Natural killer cell treated with Interleukin-12 subunit alpha and Interleukin-12 subunit beta and Interleukin-15 and Interleukin-18, amount 100 ng/mL, for 72 hours (primary cell): ENCODE measurements around the gene DLG2. TPM values are rescaled to one million over a fixed set of nuclear protein-coding genes. Genes with fewer than 3 reads are reported as not detected.
"Not testable (repeated sequence)": the region's sequence is repeated elsewhere in the genome, so short reads cannot be mapped to it uniquely, and the experiment has no call there.

Experiments used
- ATAC-seq, 2 donors: fragments of 150-1000 bp; cut with Tn5 transposase in 1 of 2; sonication (Bioruptor Pico), chemical (Tn5 transposase) in 1 of 2; 2 replicates each; pipeline ENCODE4 v1.10.0; 2021
- DNase-seq: peaks from one replicate; pipeline ENCODE4 v3.0.0; 2022; ENCODE audit warnings: low spot score
- H3K27ac Mint-ChIP-seq, 2 donors: 1 replicate in 1 of 2; 2 replicates in 1 of 2; pipeline ENCODE4 v1.8.0; 2022; ENCODE audit warnings: mixed read lengths in 2 of 2, mild to moderate bottlenecking in 1 of 2, moderate library complexity in 1 of 2
- H3K27me3 Mint-ChIP-seq, 2 donors: 1 replicate in 1 of 2; 2 replicates in 1 of 2; pipeline ENCODE4 v1.8.0; 2022; ENCODE audit warnings: mixed read lengths in 2 of 2
- H3K36me3 Mint-ChIP-seq: one replicate; pipeline ENCODE4 v1.8.0; 2022; ENCODE audit warnings: mixed read lengths
- H3K4me1 Mint-ChIP-seq, 2 donors: 1 replicate in 1 of 2; 2 replicates in 1 of 2; pipeline ENCODE4 v1.8.0; 2022; ENCODE audit warnings: low read depth in 2 of 2, mixed read lengths in 2 of 2, mild to moderate bottlenecking in 1 of 2
- H3K4me3 Mint-ChIP-seq: one replicate; pipeline ENCODE4 v1.8.0; 2022; ENCODE audit warnings: mixed read lengths
- H3K9me3 Mint-ChIP-seq: 2 replicates; pipeline ENCODE4 v1.8.0; 2022; ENCODE audit warnings: mixed read lengths
- total RNA-seq, 2 donors: library from RNA; stranded (reverse); gene quantifications; one replicate each; pipeline ENCODE4 v1.2.3, GENCODE V29; 2022

Gene DLG2
- total RNA-seq, 2 donors from 2014 or later = 1.1 to 1.7 TPM

DNA sequence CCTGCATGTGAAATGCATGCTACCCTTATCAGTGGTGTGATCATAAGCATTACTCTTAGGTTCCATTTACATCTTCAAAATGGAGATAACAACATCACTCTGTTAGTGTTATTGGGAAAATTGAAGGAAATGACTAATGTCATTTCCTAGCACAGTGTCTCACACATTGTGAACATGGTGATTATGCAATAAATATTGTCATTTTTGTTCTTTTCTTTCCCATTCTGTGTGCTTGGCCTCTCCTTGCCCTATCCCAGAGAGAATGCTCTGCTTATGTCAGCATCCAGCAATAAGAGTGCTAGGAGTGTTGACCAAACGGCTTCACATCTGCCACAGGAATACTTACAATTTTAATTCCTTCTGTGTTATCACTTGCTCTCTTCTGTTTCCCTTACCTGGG is 1316.9 kb downstream of the DLG2 start:
- H3K4me1 Mint-ChIP-seq = no peaks in the 10 kb centered on the region
- no peak overlapping the region for H3K4me3 Mint-ChIP-seq
- no peaks in the 10 kb centered on the region for H3K27me3 Mint-ChIP-seq

DNA sequence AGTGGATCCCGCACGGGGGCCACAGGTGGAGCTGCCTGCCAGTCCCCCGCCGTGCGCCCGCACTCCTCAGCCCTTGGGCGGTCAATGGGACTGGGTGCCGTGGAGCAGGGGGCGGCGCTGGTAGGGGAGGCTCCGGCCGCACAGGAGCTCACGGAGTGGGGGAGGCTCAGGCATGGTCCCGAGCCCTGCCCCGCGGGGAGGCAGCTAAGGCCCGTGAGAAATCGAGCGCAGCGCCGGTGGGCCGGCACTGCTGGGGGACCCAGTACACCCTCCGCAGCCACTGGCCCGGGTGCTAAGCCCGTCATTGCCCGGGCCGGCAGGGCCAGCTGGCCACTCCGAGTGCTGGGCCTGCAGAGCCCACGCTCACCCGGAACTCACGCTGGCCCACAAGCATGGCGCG is 1318.7 kb downstream of the DLG2 start:
- not testable (repeated sequence) for H3K27ac Mint-ChIP-seq, H3K27me3 Mint-ChIP-seq, H3K4me3 Mint-ChIP-seq, H3K4me1 Mint-ChIP-seq, ATAC-seq, DNase-seq
- H3K9me3 Mint-ChIP-seq = peaks cover 12% of the 10 kb centered on the region
- H3K36me3 Mint-ChIP-seq = peaks cover 11% of the 10 kb centered on the region

More for the DNA sequence above, 1316.9 kb downstream of the DLG2 start:
- Mint-ChIP-seq H3K27ac (no peak overlapping the region), H3K36me3 (peaks cover 11% of the 10 kb centered on the region), H3K9me3 (peaks cover 9% of the 10 kb centered on the region)
- DNase-seq (no peak), ATAC-seq (no peak)

DNA sequence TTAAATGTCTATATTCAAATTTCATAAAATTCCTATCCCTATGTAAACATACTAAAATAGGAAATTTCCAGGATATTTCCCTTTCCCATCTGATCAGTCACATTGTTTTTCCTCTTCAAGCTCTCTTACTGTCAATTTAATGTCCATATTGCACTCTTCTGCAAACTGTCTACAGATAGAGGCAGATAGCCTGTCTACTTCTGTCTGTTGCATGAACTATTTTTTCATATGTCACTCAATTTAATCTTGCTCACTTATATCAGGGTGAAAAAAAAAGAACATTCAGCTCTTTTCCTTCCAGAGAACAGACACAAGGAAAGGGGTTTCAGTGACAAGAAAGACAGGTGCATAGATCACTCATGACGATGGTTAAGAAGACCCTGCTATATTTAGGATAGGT is 1327.1 kb downstream of the DLG2 start:
- no peak for DNase-seq
- H3K27ac Mint-ChIP-seq = no peak overlapping the region
- no peak for ATAC-seq
- H3K27me3 Mint-ChIP-seq = no peaks in the 10 kb centered on the region
- H3K4me3 Mint-ChIP-seq = no peak overlapping the region
- H3K9me3 Mint-ChIP-seq = peaks cover 11% of the 10 kb centered on the region
- no peaks in the 10 kb centered on the region for H3K4me1 Mint-ChIP-seq
- no peaks in the 10 kb centered on the region for H3K36me3 Mint-ChIP-seq

DNA sequence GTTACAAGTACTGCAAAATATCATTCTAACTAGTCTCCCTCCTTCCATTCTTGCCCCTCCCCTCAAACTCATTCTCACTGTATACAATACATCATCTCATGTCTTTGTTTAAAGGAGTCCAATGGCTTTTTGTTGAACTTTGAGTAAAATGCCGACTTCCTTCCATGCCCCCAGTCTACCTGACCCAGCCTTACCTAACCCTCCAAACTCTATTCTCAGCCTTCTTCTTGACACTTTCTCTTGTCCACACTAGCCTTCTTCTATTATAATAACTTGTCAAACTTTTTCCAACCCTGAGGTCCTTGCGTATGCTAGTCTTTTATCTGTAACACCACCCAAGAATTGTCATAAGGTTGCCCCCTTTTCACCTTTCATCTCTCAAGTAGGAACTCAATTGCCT is 1329.6 kb downstream of the DLG2 start:
- no peak overlapping the region for H3K4me3 Mint-ChIP-seq
- no peak overlapping the region for H3K27ac Mint-ChIP-seq
- peaks cover 8% of the 10 kb centered on the region for H3K9me3 Mint-ChIP-seq
- H3K36me3 Mint-ChIP-seq = no peaks in the 10 kb centered on the region
- H3K4me1 Mint-ChIP-seq = no peaks in the 10 kb centered on the region
- DNase-seq (no peak), ATAC-seq (no peak)
- no peaks in the 10 kb centered on the region for H3K27me3 Mint-ChIP-seq

DNA sequence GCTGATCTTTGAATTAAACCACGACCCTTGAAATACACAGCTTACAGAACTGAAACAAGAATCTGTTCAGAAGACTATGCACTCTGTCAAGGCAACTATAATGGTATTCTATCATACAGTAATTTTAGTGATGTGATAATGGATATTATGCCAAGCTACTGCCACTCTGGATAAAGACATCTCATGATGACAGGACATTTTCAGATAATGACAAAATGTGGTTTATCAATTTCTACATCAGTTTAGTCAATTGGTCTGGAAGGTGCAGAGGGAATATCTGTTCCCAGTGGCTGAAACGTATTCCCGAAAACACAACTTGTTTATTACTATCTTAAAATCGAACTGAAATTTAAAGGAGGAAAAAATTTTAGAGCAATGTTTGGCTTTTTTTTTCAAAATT is 1331.3 kb downstream of the DLG2 start:
- Mint-ChIP-seq H3K9me3 (peaks cover 7% of the 10 kb centered on the region), H3K36me3 (no peaks in the 10 kb centered on the region), H3K4me3 (no peak overlapping the region), H3K27me3 (no peaks in the 10 kb centered on the region), H3K27ac (no peak overlapping the region), H3K4me1 (no peaks in the 10 kb centered on the region)
- no peak for ATAC-seq
- no peak for DNase-seq

DNA sequence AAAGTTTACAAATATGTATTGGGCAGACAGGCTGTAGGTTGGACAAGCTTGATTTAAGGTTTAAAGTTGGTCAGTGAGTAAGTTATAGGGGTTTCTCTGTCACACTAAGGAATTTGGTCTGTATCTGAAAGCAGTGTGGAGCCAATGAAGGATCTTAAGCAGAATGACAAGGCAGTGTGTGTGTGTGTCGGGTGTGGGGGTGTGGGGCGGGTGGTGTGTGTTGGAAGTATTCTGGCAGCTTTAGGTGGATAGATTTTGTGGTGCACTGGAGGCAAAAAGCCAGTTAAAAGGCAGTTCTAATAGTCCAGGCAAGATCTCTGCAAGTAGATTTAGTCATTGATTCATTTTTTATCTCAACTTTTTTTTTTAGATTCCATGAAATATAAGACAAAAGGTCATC is 1334.2 kb downstream of the DLG2 start:
- ATAC-seq (no peak), DNase-seq (no peak)
- no peaks in the 10 kb centered on the region for H3K4me1 Mint-ChIP-seq
- no peaks in the 10 kb centered on the region for H3K36me3 Mint-ChIP-seq
- no peak overlapping the region for H3K4me3 Mint-ChIP-seq
- H3K27ac Mint-ChIP-seq = no peak overlapping the region
- no peaks in the 10 kb centered on the region for H3K27me3 Mint-ChIP-seq
- H3K9me3 Mint-ChIP-seq = peaks cover 9% of the 10 kb centered on the region

DNA sequence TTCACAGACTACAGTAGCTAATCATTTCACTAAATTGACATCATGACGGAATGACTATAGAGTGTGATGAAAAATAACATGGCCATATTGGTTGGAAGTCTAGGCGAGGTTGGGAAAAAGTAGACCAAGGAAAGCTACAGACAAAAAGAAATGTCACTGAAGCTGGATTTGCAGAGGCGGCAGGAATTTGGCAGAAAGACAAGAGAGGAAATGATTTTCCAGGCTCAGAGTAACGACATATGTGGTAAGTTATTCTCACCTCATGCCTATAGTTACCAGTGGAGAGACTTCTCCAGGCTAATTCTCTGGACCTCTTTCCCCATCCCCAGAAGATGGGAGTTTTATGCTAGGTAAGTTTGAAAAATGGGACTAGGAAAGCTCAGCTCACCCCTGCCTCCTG is 1335.1 kb downstream of the DLG2 start:
- Mint-ChIP-seq H3K4me1 (no peaks in the 10 kb centered on the region), H3K27me3 (no peaks in the 10 kb centered on the region), H3K36me3 (no peaks in the 10 kb centered on the region), H3K27ac (no peak overlapping the region), H3K9me3 (peaks cover 14% of the 10 kb centered on the region), H3K4me3 (no peak overlapping the region)
- ATAC-seq (no peak), DNase-seq (no peak)

DNA sequence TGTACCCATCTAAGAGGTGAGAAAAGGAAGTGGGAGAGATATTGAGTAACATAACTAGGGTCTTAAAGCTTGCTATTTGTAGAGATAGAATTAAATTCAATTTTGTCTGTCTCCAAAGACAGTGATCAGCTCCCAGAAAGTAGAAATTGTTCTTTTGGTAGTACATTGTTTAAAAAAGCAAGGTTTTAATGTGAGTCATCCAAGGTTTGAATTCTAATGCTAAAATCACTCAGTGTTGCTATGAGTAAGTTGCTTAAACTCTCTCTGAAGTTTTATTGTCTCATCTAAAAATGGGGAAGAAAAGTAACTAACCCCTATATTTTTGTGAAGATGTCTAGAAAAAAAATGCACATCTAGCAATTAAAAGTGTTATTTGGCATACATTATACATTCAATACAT is 1336.5 kb downstream of the DLG2 start:
- Mint-ChIP-seq H3K4me3 (no peak overlapping the region), H3K36me3 (peaks cover under 1% of the 10 kb centered on the region), H3K4me1 (no peaks in the 10 kb centered on the region), H3K27me3 (no peaks in the 10 kb centered on the region), H3K9me3 (peaks cover 17% of the 10 kb centered on the region), H3K27ac (no peak overlapping the region)
- ATAC-seq (no peak), DNase-seq (no peak)

DNA sequence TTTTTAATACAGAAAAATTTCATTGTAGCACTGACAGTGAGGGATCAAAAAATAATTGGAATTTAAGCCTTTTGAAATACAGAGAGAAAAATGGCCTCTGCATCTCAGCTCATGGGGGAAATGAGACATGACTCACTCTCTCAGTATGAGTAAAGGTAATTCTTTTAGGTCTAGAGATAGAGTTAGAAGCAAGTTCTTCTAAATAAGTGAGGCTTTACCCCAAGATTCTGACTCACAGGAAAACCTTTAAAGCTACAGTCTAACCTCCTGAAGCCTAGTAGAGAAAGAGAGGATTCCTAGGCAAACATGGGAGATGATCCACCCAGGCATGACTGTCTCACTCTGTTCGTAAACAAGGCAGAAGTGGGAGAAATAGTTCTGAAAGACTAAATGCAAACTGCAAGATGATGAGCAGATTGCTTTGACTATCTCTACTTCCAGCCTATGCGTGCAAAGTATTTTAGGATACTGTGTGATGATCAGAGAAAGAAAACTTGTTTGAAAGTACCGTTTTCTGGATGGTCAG is 1337.7 kb downstream of the DLG2 start:
- Mint-ChIP-seq H3K4me3 (no peak overlapping the region), H3K27me3 (no peaks in the 10 kb centered on the region), H3K27ac (no peak overlapping the region), H3K4me1 (no peaks in the 10 kb centered on the region), H3K9me3 (peaks cover 24% of the 10 kb centered on the region), H3K36me3 (peaks cover 6% of the 10 kb centered on the region)
- DNase-seq (no peak), ATAC-seq (no peak)

DNA sequence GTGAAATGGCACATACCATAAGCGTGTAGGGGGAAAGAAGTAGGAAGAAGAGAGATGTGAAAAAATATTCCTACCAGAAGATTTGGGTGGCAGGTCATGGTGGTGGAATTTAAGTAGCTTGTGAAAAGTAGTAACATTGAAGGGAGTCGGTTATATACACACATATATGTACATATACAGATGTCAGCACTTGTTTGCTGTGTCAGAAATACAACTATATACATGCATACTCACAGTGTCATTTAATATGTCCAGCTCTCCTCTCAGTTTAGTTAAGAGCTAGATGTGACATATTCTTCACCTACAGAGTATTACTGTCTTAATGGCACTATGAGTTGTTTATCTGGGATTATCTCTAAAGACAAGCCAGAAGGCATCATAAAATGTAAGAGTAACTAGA is 1353.6 kb downstream of the DLG2 start:
- Mint-ChIP-seq H3K4me3 (no peak overlapping the region), H3K27me3 (no peaks in the 10 kb centered on the region), H3K9me3 (peaks cover 19% of the 10 kb centered on the region), H3K27ac (no peak overlapping the region), H3K4me1 (no peaks in the 10 kb centered on the region), H3K36me3 (no peaks in the 10 kb centered on the region)
- DNase-seq (no peak), ATAC-seq (no peak)

DNA sequence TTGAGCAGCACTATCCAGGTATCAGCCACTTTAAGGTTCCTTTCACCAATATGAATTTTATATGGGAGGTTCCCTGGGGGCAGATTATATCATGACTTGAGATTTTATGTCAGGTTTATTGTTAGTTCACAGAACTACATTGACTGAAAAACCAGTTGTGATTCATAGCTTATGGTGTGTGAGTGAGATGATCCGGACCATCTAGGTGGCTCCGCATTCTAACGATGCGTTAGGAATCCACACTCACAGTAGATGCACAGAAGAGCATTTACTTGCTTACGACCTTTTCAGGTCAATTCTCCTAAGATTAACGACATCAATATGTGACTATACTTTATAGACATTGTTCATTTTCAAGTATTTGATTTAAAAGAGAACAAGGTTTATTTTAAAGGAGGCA is 1356.7 kb downstream of the DLG2 start:
- ATAC-seq (no peak), DNase-seq (no peak)
- no peaks in the 10 kb centered on the region for H3K27me3 Mint-ChIP-seq
- no peaks in the 10 kb centered on the region for H3K4me1 Mint-ChIP-seq
- H3K36me3 Mint-ChIP-seq = no peaks in the 10 kb centered on the region
- H3K27ac Mint-ChIP-seq = no peak overlapping the region
- no peak overlapping the region for H3K4me3 Mint-ChIP-seq
- H3K9me3 Mint-ChIP-seq = peaks cover 17% of the 10 kb centered on the region

DNA sequence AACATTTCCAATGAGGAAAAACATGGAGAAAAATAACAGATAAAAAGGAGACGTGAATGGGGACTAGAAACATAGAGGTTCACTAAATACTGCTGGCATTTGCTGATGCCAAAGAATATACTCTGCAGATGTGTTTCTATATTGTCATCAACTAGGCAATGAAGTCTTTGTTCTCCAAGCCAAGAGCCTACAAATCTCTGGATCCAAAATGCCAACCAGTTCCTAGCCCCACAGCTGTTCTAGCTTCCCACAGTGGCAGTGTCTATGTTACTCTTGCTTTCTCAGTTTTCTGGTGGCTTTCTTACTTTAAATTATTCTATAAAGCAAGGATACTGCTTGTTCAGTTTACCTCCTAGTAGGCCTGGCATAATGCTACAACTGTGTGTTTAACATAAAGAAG is 1363.1 kb downstream of the DLG2 start:
- ATAC-seq = no peak
- Mint-ChIP-seq H3K36me3 (no peaks in the 10 kb centered on the region), H3K4me3 (no peak overlapping the region), H3K4me1 (no peaks in the 10 kb centered on the region), H3K27me3 (no peaks in the 10 kb centered on the region), H3K27ac (no peak overlapping the region), H3K9me3 (peaks cover 9% of the 10 kb centered on the region)
- no peak for DNase-seq

DNA sequence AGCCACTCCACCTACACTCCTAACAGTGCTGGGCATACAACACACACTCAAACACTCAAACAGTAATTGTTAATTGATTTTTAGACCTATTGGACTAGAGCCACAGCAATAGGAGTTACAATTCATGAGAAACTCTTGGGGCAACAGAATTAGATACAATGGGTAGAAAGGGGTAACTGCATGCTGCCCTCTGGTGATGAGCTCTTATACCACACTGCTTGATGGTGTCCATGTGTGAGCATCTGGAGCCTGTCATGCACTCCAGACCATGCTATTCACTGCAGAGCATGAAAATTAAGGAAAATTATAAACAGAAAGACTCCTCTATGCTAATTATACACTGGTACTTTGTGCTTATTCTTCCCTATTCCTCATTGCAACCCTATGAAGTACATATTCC is 1365.4 kb downstream of the DLG2 start:
- Mint-ChIP-seq H3K27me3 (no peaks in the 10 kb centered on the region), H3K4me3 (no peak overlapping the region), H3K9me3 (peaks cover 6% of the 10 kb centered on the region), H3K36me3 (no peaks in the 10 kb centered on the region), H3K27ac (no peak overlapping the region), H3K4me1 (no peaks in the 10 kb centered on the region)
- ATAC-seq (no peak), DNase-seq (no peak)

DNA sequence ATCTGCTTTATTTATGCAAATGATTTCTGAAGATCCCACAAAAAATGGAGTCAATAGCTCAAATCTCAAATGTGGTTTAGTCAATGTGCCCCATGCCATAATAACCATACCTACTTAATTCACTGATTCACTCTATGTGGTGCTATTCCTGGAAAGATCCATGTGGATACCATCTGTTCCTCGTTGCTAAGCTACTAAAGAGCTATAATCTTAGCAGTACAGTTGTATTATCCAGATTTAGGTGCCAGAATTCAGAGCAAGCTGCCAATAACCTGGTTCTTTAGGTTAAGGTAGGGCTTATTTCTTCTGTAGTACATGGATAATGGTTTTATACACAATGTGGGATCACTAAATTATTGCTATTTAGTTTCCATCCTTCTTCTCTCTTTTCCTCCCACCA is 1366.3 kb downstream of the DLG2 start:
- no peak overlapping the region for H3K4me3 Mint-ChIP-seq
- ATAC-seq (no peak), DNase-seq (no peak)
- H3K27ac Mint-ChIP-seq = no peak overlapping the region
- H3K9me3 Mint-ChIP-seq = peaks cover 8% of the 10 kb centered on the region
- no peaks in the 10 kb centered on the region for H3K4me1 Mint-ChIP-seq
- no peaks in the 10 kb centered on the region for H3K27me3 Mint-ChIP-seq
- no peaks in the 10 kb centered on the region for H3K36me3 Mint-ChIP-seq

DNA sequence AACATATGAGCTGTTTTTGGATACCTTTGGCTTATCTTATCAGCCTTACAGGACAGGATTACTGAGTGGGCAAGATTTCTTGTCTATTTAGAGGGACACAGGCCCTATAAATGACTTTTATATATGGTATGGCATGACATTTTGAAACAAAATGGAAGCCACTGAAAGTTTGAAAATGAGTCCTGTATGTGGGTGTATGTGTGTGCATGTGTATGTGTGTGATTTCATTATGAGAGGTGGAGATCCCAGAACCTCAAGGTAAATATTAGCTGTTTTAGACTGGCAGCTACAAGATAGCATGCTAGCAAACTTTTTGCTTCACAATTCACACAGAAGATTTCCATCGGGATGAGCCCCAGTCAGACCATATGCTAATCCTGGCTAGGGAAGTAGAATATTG is 1370.5 kb downstream of the DLG2 start:
- no peaks in the 10 kb centered on the region for H3K27me3 Mint-ChIP-seq
- H3K9me3 Mint-ChIP-seq = peaks cover 12% of the 10 kb centered on the region
- H3K4me3 Mint-ChIP-seq = no peak overlapping the region
- H3K36me3 Mint-ChIP-seq = no peaks in the 10 kb centered on the region
- no peaks in the 10 kb centered on the region for H3K4me1 Mint-ChIP-seq
- DNase-seq (no peak), ATAC-seq (no peak)
- no peak overlapping the region for H3K27ac Mint-ChIP-seq
